HCT116 (cell line): ENCODE data around the gene ANKRD44.

Experiments used
- ATF3 ChIP-seq: IDR thresholded peaks from 2 replicates; pipeline ENCODE4 v1.6.1; 2012
- CEBPB ChIP-seq: IDR thresholded peaks from 2 replicates; pipeline ENCODE4 v1.6.1; 2012; ENCODE audit warnings: low read depth
- CTCF ChIP-seq, 3 experiments: fragments of 200-600 bp in 1 of 3; sonication (generic) in 1 of 3; IDR thresholded peaks in 2 of 3; conservative IDR thresholded peaks in 1 of 3; 2 replicates each; pipeline ENCODE4 v1.5.1; 2012 to 2017; ENCODE audit warnings: low read depth in 2 of 3, low read length in 2 of 3, antibody characterized with exemption in 1 of 3, borderline replicate concordance in 1 of 3, control low read depth in 1 of 3, mild to moderate bottlenecking in 1 of 3, mixed read lengths in 1 of 3, mixed run types in 1 of 3, moderate library complexity in 1 of 3; ENCODE audit not compliant: insufficient read depth in 1 of 3
- ELF1 ChIP-seq: IDR thresholded peaks from 2 replicates; pipeline ENCODE4 v1.6.1; 2012; ENCODE audit warnings: low read depth, borderline replicate concordance
- EZH2 ChIP-seq: fragments of 200-600 bp; sonication (generic); IDR thresholded peaks from 2 replicates; pipeline ENCODE4 v1.6.1; 2017; ENCODE audit warnings: antibody characterized with exemption, mixed run types
- FOSL1 ChIP-seq: IDR thresholded peaks from 2 replicates; pipeline ENCODE4 v1.6.1; 2012; ENCODE audit warnings: low read depth
- JUND ChIP-seq: IDR thresholded peaks from 2 replicates; pipeline ENCODE4 v1.6.1; 2012
- POLR2A ChIP-seq: IDR thresholded peaks from 2 replicates; pipeline ENCODE4 v1.7.0; 2011; ENCODE audit warnings: borderline replicate concordance; ENCODE audit not compliant: insufficient read depth, insufficient read length; ENCODE audit errors: extremely low read depth
- POLR2AphosphoS5 ChIP-seq: IDR thresholded peaks from 2 replicates; pipeline ENCODE4 v1.6.1; 2011; ENCODE audit warnings: mild to moderate bottlenecking, low read depth, low read length, moderate library complexity
- SRF ChIP-seq: IDR thresholded peaks from 2 replicates; pipeline ENCODE4 v1.6.1; 2012; ENCODE audit warnings: low read depth
- ZBTB33 ChIP-seq: IDR thresholded peaks from 2 replicates; pipeline ENCODE4 v1.6.1; 2011; ENCODE audit warnings: mild to moderate bottlenecking, low read length, moderate library complexity; ENCODE audit not compliant: insufficient replicate concordance; ENCODE audit errors: extremely low read depth

GRCh38 chr2:196987649-196988364, 322.8 kb downstream of the ANKRD44 start:
- no peak for TF ChIP-seq EZH2
- TF ChIP-seq CTCF (IDR thresholded peaks at IDR 0.05 in 2 of 3, conservative IDR thresholded peaks at IDR 0.05 in 1 of 3; ENCODE audit: borderline replicate concordance in 1 of 3, insufficient read depth in 1 of 3, low read depth in 2 of 3, low read length in 2 of 3) = no peak
- TF ChIP-seq FOSL1 = peak; percentile 82
- TF ChIP-seq CEBPB = peak; percentile 11; the same call in 1 of the 2 replicates
- no peak for TF ChIP-seq POLR2A
- TF ChIP-seq POLR2AphosphoS5 = peak; percentile 47; the same call in 1 of the 2 replicates
- no peak for TF ChIP-seq ZBTB33
- TF ChIP-seq JUND = peak; percentile 87
- no peak; the same call in 1 of the 2 replicates for TF ChIP-seq ELF1
- TF ChIP-seq ATF3 = peak; percentile 49; the same call in 1 of the 2 replicates
- peak; percentile 43; the same call in 1 of the 2 replicates for TF ChIP-seq SRF
